ENCODE results near the gene SIRT7.

GRCh38 chr17:81934850-81935708, 17.1 kb upstream of the SIRT7 start:
- no peak for TF ChIP-seq CTCF (IDR thresholded peaks at IDR 0.05; ENCODE audit: insufficient read depth, low read depth, low read length)
- no peak for TF ChIP-seq EZH2 (IDR thresholded peaks at IDR 0.05; ENCODE audit: insufficient read depth, low read length)
